ENCODE measurements around the gene ARMCX2. TPM values are rescaled to one million over a fixed set of nuclear protein-coding genes. Genes with fewer than 3 reads are reported as not detected.

Gene ARMCX2
- total and polyA plus RNA-seq, 2 donors (not counting 1 experiment from before 2014, with no cell fraction given) = 8.7 to 24.0 TPM

DNA sequence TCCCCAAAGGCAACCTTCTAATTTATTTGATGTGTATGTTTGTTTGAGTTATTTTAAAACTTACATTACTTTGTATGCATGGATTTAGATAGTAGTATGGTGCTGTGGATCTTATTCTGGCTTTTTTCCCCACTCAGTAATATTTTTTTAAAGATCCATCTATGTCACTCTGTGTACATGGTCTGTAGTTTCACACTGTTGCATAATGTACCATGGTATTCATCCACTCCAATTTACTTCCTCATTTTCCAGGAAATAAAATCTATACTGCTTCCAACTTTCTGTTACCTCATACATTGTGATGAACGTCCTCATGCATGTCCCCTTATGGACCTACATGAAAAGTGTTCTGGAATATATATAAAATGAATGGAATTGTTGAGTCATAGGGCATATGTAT lies 17.6 kb downstream of the ARMCX2 start:
- Mint-ChIP-seq H3K4me1 (peaks cover 4% of the 10 kb centered on the region), H3K27ac (no peak overlapping the region), H3K4me3 (no peak overlapping the region), H3K27me3 (no peaks in the 10 kb centered on the region), H3K9me3 (ENCODE audit: insufficient read depth) (no peaks in the 10 kb centered on the region)
- no peak for DNase-seq
- intact Hi-C loops (cut with micrococcal nuclease) = no loop called here
- no peak for ATAC-seq (ENCODE audit: low read depth)
- no peak overlapping the region for H3K27ac ChIP-seq (ENCODE audit: low read length in 2 of 2)
- no peak overlapping the region for H3K9ac ChIP-seq (ENCODE audit: low read length)
- H3K4me2 ChIP-seq (replicated peaks; ENCODE audit: low read depth, low read length, poor library complexity, severe bottlenecking) = no peak overlapping the region
- no peak overlapping the region for H3K4me3 ChIP-seq (ENCODE audit: control extremely low read depth in 1 of 5, extremely low read depth in 1 of 5, insufficient read depth in 1 of 5, low read depth in 2 of 5, low read length in 4 of 5)
- no peaks in the 10 kb centered on the region for H3K9me3 ChIP-seq (ENCODE audit: control extremely low read depth in 1 of 3, control insufficient read depth in 2 of 3, insufficient read depth in 1 of 3, low read length in 2 of 3)
- H3K36me3 ChIP-seq (replicated peaks in 1 of 2; ENCODE audit: control extremely low read depth in 1 of 2, control insufficient read depth in 1 of 2, extremely low read depth in 1 of 2, insufficient read depth in 2 of 2, low read length in 1 of 2) = no peaks in the 10 kb centered on the region
- POLR2A ChIA-PET = no interaction called here
- CTCF ChIA-PET = no interaction called here
- no peak overlapping the region for H2AFZ ChIP-seq (ENCODE audit: insufficient read depth, low read depth, low read length, poor library complexity, severe bottlenecking)
- H3K4me1 ChIP-seq (ENCODE audit: control insufficient read depth in 2 of 2, insufficient read depth in 2 of 2, low read length in 2 of 2) = no peaks in the 10 kb centered on the region
- WGBS (ENCODE audit: insufficient coverage) = no CpG with 5 or more reads among the region's 1 CpG
- TF ChIP-seq, protein P1, sequence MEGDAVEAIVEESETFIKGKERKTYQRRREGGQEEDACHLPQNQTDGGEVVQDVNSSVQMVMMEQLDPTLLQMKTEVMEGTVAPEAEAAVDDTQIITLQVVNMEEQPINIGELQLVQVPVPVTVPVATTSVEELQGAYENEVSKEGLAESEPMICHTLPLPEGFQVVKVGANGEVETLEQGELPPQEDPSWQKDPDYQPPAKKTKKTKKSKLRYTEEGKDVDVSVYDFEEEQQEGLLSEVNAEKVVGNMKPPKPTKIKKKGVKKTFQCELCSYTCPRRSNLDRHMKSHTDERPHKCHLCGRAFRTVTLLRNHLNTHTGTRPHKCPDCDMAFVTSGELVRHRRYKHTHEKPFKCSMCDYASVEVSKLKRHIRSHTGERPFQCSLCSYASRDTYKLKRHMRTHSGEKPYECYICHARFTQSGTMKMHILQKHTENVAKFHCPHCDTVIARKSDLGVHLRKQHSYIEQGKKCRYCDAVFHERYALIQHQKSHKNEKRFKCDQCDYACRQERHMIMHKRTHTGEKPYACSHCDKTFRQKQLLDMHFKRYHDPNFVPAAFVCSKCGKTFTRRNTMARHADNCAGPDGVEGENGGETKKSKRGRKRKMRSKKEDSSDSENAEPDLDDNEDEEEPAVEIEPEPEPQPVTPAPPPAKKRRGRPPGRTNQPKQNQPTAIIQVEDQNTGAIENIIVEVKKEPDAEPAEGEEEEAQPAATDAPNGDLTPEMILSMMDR (IDR thresholded peaks at IDR 0.05) = no peak
- TF ChIP-seq EZH2 (IDR thresholded peaks at IDR 0.05; ENCODE audit: borderline replicate concordance, insufficient read depth, low read depth, low read length, poor library complexity, severe bottlenecking) = no peak
- H4K20me1 ChIP-seq (ENCODE audit: control insufficient read depth, insufficient read depth, low read length, poor library complexity, severe bottlenecking) = no peaks in the 10 kb centered on the region
- no peaks in the 10 kb centered on the region for H3K27me3 ChIP-seq (replicated peaks in 1 of 4; ENCODE audit: control extremely low read depth in 1 of 4, control insufficient read depth in 3 of 4, insufficient read depth in 4 of 4, low read length in 3 of 4)
- no peaks in the 10 kb centered on the region for H3K79me2 ChIP-seq (ENCODE audit: control insufficient read depth, insufficient read depth, low read length)

- no peaks in the 10 kb centered on the region for H3K4me1 ChIP-seq (ENCODE audit: control insufficient read depth in 2 of 2, insufficient read depth in 2 of 2, low read length in 2 of 2)
- peaks cover 4% of the 10 kb centered on the region for H3K4me1 Mint-ChIP-seq
- H4K20me1 ChIP-seq (ENCODE audit: control insufficient read depth, insufficient read depth, low read length, poor library complexity, severe bottlenecking) = no peaks in the 10 kb centered on the region
- no peaks in the 10 kb centered on the region for H3K9me3 ChIP-seq (ENCODE audit: control extremely low read depth in 1 of 3, control insufficient read depth in 2 of 3, insufficient read depth in 1 of 3, low read length in 2 of 3)
- no peak for ATAC-seq (ENCODE audit: low read depth)
- no peak overlapping the region for H3K9ac ChIP-seq (ENCODE audit: low read length)
- H3K9me3 Mint-ChIP-seq (ENCODE audit: insufficient read depth) = no peaks in the 10 kb centered on the region
- H3K4me3 Mint-ChIP-seq = no peak overlapping the region
- intact Hi-C loops (cut with micrococcal nuclease) = no loop called here
- TF ChIP-seq, protein P1 (IDR thresholded peaks at IDR 0.05) = no peak
- no peak for TF ChIP-seq EZH2 (IDR thresholded peaks at IDR 0.05; ENCODE audit: borderline replicate concordance, insufficient read depth, low read depth, low read length, poor library complexity, severe bottlenecking)
- no peak overlapping the region for H3K27ac Mint-ChIP-seq
- no peak overlapping the region for H3K4me3 ChIP-seq (ENCODE audit: control extremely low read depth in 1 of 5, extremely low read depth in 1 of 5, insufficient read depth in 1 of 5, low read depth in 2 of 5, low read length in 4 of 5)
- H3K27me3 Mint-ChIP-seq = no peaks in the 10 kb centered on the region
- no peaks in the 10 kb centered on the region for H3K36me3 ChIP-seq (replicated peaks in 1 of 2; ENCODE audit: control extremely low read depth in 1 of 2, control insufficient read depth in 1 of 2, extremely low read depth in 1 of 2, insufficient read depth in 2 of 2, low read length in 1 of 2)
- DNase-seq = no peak
- no peak overlapping the region for H3K4me2 ChIP-seq (replicated peaks; ENCODE audit: low read depth, low read length, poor library complexity, severe bottlenecking)
- ChIA-PET CTCF (no interaction called here), POLR2A (no interaction called here)
- no peaks in the 10 kb centered on the region for H3K27me3 ChIP-seq (replicated peaks in 1 of 4; ENCODE audit: control extremely low read depth in 1 of 4, control insufficient read depth in 3 of 4, insufficient read depth in 4 of 4, low read length in 3 of 4)
- no peak overlapping the region for H3K27ac ChIP-seq (ENCODE audit: low read length in 2 of 2)
- H3K79me2 ChIP-seq (ENCODE audit: control insufficient read depth, insufficient read depth, low read length) = no peaks in the 10 kb centered on the region
- no peak overlapping the region for H2AFZ ChIP-seq (ENCODE audit: insufficient read depth, low read depth, low read length, poor library complexity, severe bottlenecking)
Observed at GRCh38 chrX:101639583-101639982, 20.1 kb downstream of the ARMCX2 start.
